ENCODE measurements around the gene SPTBN5.

SPTBN5 gene

DNA sequence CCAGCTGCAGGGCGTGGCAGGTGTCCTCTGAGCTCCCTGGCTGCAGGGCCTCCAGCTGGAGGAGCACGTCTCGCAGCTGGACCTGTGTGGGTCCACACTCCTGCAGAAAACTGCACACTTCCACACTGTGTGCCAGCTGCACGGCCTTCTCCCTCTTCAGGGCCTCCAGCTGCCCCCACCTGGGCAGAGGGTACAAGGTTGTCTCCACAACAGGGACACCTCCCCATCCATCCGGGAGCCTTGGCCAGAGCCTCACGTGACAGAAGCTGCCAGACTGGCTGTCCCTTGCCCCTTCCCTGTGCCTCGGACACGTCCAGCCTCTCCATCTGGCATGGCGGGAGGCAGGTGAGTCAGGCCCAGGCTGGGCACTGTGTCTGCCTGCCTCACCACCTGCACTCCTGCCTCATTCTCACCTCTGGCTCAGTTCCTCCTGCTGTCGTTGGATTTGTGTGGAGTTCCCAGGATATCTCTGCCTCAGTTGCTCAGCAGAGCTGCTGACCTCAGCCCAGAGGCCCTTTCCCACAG lies 14.5 kb downstream of the SPTBN5 start:
- CTCF ChIA-PET, result no interaction called here
- TF ChIP-seq, protein P1, sequence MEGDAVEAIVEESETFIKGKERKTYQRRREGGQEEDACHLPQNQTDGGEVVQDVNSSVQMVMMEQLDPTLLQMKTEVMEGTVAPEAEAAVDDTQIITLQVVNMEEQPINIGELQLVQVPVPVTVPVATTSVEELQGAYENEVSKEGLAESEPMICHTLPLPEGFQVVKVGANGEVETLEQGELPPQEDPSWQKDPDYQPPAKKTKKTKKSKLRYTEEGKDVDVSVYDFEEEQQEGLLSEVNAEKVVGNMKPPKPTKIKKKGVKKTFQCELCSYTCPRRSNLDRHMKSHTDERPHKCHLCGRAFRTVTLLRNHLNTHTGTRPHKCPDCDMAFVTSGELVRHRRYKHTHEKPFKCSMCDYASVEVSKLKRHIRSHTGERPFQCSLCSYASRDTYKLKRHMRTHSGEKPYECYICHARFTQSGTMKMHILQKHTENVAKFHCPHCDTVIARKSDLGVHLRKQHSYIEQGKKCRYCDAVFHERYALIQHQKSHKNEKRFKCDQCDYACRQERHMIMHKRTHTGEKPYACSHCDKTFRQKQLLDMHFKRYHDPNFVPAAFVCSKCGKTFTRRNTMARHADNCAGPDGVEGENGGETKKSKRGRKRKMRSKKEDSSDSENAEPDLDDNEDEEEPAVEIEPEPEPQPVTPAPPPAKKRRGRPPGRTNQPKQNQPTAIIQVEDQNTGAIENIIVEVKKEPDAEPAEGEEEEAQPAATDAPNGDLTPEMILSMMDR (conservative IDR thresholded peaks at IDR 0.05; ENCODE audit: low read depth), result no peak
- DNase-seq (ENCODE audit: low spot score), result no peak
- H3K27ac ChIP-seq, result 0 out of 2 replicates have a peak overlapping the region, but pooled peaks have one; percentile 1
- POLR2A ChIA-PET (ENCODE audit: low non-redundant PET), result no interaction called here

- H3K27ac ChIP-seq, result peak overlapping the region; percentile 12; the same call in 1 of the 2 replicates
- TF ChIP-seq, protein P1 (conservative IDR thresholded peaks at IDR 0.05; ENCODE audit: low read depth), result no peak
- DNase-seq (ENCODE audit: low spot score), result no peak
- POLR2A ChIA-PET (ENCODE audit: low non-redundant PET), result no interaction called here
- CTCF ChIA-PET, result no interaction called here
Observed at GRCh38 chr15:41878355-41878699, 15.5 kb downstream of the SPTBN5 start.

DNA sequence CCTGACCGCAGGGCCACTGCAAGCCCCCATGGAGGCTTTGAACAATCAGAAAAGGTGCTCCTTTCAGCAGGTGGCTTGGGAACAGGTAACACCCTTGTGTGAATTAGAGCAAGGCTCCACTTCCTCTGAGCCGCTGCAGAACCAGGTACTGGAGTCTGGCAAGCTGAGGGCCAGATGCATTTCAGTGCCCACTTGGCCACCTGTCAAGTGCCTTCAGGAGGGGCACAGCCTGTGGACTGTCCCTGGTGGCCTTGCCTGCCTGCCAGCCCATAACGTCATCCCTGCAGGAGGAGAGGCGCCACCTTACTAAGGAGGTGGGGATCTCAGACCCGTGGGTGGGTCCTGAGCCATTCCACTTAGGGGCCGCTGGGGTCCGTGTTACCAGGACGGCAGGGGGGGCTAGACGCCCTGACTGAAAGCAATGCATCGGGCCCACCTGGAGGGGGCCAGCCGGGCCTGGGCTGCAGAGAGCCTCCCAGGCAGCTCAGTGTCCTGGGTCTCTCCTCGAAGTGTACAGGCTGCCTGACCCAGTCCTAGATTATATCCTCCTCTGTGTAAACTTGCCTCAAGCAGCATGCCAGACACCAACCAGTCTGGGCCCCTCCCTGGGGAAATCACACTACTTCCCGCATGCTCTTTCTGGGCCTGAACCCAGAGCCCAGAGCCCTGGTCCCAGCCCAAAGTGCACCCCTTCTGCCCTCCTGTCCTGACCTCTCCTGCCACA lies 16.1 kb downstream of the SPTBN5 start:
- TF ChIP-seq, protein P1 (conservative IDR thresholded peaks at IDR 0.05; ENCODE audit: low read depth), result no peak
- peak overlapping the region; percentile 12; the same call in 1 of the 2 replicates for H3K27ac ChIP-seq
- no peak for DNase-seq (ENCODE audit: low spot score)
- ChIA-PET CTCF (no interaction called here), POLR2A (ENCODE audit: low non-redundant PET) (no interaction called here)

- ChIA-PET CTCF (interaction anchor here (0.5 to 0.8 kb wide), 2 partner anchors 12 to 39 kb away, joined by 3 to 6 read pairs; no protein-coding TSS in a partner anchor), POLR2A (ENCODE audit: low non-redundant PET) (interaction anchor here (0.6 to 1.4 kb wide), 2 partner anchors 25 to 374 kb away, joined by 3 read pairs; no protein-coding TSS in a partner anchor)
- TF ChIP-seq, protein P1 (conservative IDR thresholded peaks at IDR 0.05; ENCODE audit: low read depth), result no peak
- DNase-seq (ENCODE audit: low spot score), result no peak
- H3K27ac ChIP-seq, result peak overlapping the region; percentile 1; the same call in 1 of the 2 replicates
Observed at GRCh38 chr15:41876689-41877088, 17.2 kb downstream of the SPTBN5 start.

GRCh38 chr15:41876007-41876406 lies 17.8 kb downstream of the SPTBN5 start:
- no peak for DNase-seq (ENCODE audit: low spot score)
- H3K27ac ChIP-seq, result no peak overlapping the region
- TF ChIP-seq, protein P1 (conservative IDR thresholded peaks at IDR 0.05; ENCODE audit: low read depth), result no peak
- ChIA-PET POLR2A (ENCODE audit: low non-redundant PET) (interaction anchor here (0.6 to 1.4 kb wide), 2 partner anchors 24 to 373 kb away, joined by 3 read pairs; no protein-coding TSS in a partner anchor), CTCF (interaction anchor here (0.5 to 1.1 kb wide), 3 partner anchors 10 to 40 kb away, joined by 3 to 6 read pairs (median 5); no protein-coding TSS in a partner anchor)

DNA sequence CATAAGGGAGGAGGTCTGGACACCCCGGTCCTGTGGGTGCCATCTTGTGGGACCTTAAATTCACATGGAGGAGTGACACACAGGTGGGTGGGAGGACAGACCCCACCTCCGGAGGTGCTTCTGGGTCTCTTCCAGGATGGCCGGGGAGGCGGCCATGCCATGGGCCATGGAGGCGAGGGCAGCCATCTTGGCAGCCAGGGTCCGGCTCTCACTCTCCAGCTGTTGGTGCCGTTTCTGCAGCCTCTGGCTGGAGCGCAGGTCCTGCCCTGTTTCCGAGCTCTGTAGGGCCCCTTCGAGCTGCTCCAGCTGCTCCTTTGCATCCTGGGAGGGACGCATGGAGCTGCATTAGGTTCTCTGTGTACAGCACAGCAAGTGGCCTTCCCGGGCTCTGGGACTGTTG lies 19.1 kb downstream of the SPTBN5 start:
- DNase-seq (ENCODE audit: low spot score), result no peak
- CTCF ChIA-PET, result interaction anchor here (1.0 kb wide), 1 partner anchor 10 kb away, joined by 5 read pairs; no protein-coding TSS in a partner anchor
- no peak overlapping the region for H3K27ac ChIP-seq
- TF ChIP-seq, protein P1 (conservative IDR thresholded peaks at IDR 0.05; ENCODE audit: low read depth), result no peak
- POLR2A ChIA-PET (ENCODE audit: low non-redundant PET), result no interaction called here

All from RWPE1 (cell line).